Stimulated activated CD4-positive, alpha-beta T cell treated with anti-CD3 and anti-CD28 coated beads, Interleukin-4, amount 100 ng/mL, for 48 hours (primary cell): ENCODE measurements around the gene THG1L.

Source experiments
- DNase-seq, 2 donors: peaks; one replicate each; pipeline ENCODE4 v3.0.0-alpha.2; 2020; ENCODE audit warnings: low read depth in 2 of 2

Gene THG1L

GRCh38 chr5:157758706-157759105 is 27.5 kb downstream of the THG1L start:
- no peak for DNase-seq

- no peak for DNase-seq
Measured at GRCh38 chr5:157761690-157762621, 30.7 kb downstream of the THG1L start.

GRCh38 chr5:157764531-157764930 is 33.3 kb downstream of the THG1L start:
- DNase-seq, result no peak

GRCh38 chr5:157766442-157766841 is 35.2 kb downstream of the THG1L start:
- DNase-seq, result no peak

- DNase-seq, result no peak
Measured at GRCh38 chr5:157766902-157767301, 35.7 kb downstream of the THG1L start.

GRCh38 chr5:157767689-157768088 is 36.5 kb downstream of the THG1L start:
- DNase-seq, result no peak

GRCh38 chr5:157770665-157771064 is 39.4 kb downstream of the THG1L start:
- no peak for DNase-seq

- no peak for DNase-seq
Measured at GRCh38 chr5:157772127-157772526, 40.9 kb downstream of the THG1L start.

- no peak for DNase-seq
Measured at GRCh38 chr5:157778121-157778805, 47.0 kb downstream of the THG1L start.

- no peak for DNase-seq
Measured at GRCh38 chr5:157779221-157779620, 48.0 kb downstream of the THG1L start.

GRCh38 chr5:157785801-157786200 is 54.6 kb downstream of the THG1L start:
- no peak for DNase-seq
